K562 (cell line): ENCODE measurements around the gene KATNB1. TPM values are rescaled to one million over a fixed set of nuclear protein-coding genes. Genes with fewer than 3 reads are reported as not detected.

Experiments used
- ATAC-seq: fragments of 200-7000 bp; cut with Tn5 transposase; 3 replicates; pipeline ENCODE4 v1.9.1; 2020; ENCODE audit warnings: moderate library complexity
- BruUV-seq: library from RNA; stranded (reverse); fragments of 400-500 nt; replicated peaks from 2 replicates; lab custom pipeline; 2021; lab: Mats Ljungman, UMichigan
- CTCF ChIA-PET: fragments of 300-600 bp; formaldehyde crosslinking; extraction: SDS; loops from one replicate; lab custom pipeline; 2021; ENCODE audit warnings: low intra/inter-chr PET ratio; lab: Yijun Ruan, JAX
- POLR2A ChIA-PET: fragments of 300-600, 350-650 bp; sonication (Branson Sonifier 250); formaldehyde crosslinking; extraction: SDS; loops from one replicate; lab custom pipeline; 2021; ENCODE audit warnings: antibody characterized with exemption, inconsistent platforms; lab: Yijun Ruan, JAX
- DNase-seq, 4 experiments: peaks; one replicate each; pipeline versions ENCODE4 v3.0.0 to v3.0.0-alpha.2; 2011 to 2018; ENCODE audit warnings: low spot score in 3 of 4, mixed read lengths in 3 of 4; ENCODE audit errors: extremely low read depth in 1 of 4
- FAIRE-seq: peaks from 2 replicates; lab custom pipeline; 2011; peaks lifted over from hg19 to GRCh38; lab: Jason Lieb, UNC
- H2AFZ ChIP-seq: 2 replicates; pipeline ENCODE4 v1.6.0; 2011; ENCODE audit warnings: low read depth, low read length, control low read depth, inconsistent platforms
- H3K27ac ChIP-seq: fragments of 200-600 bp; 3 replicates; pipeline ENCODE4 v1.8.0; 2011; ENCODE audit warnings: low read depth, mild to moderate bottlenecking, control low read depth, inconsistent platforms, low read length, moderate library complexity, mixed read lengths; ENCODE audit errors: extremely low read depth
- H3K27me3 ChIP-seq, 2 experiments: fragments of 300-600 bp in 1 of 2; 2 replicates in 1 of 2; 3 replicates in 1 of 2; pipeline versions ENCODE4 v1.6.0 to v1.8.0; 2011; ENCODE audit warnings: inconsistent platforms in 2 of 2, low read length in 2 of 2, mild to moderate bottlenecking in 1 of 2, mixed read lengths in 1 of 2, moderate library complexity in 1 of 2; ENCODE audit not compliant: control insufficient read depth in 2 of 2, insufficient read depth in 2 of 2
- H3K36me3 ChIP-seq: fragments of 300-600 bp; 3 replicates; pipeline ENCODE4 v1.8.0; 2011; ENCODE audit warnings: mild to moderate bottlenecking, low read length, inconsistent platforms; ENCODE audit not compliant: control insufficient read depth, insufficient read depth
- H3K4me1 ChIP-seq, 2 experiments: fragments of 200-600 bp in 1 of 2; replicated peaks in 1 of 2; 2 replicates in 1 of 2; 3 replicates in 1 of 2; pipeline versions ENCODE4 v1.5.1 to v1.8.0; 2011; ENCODE audit warnings: inconsistent platforms in 2 of 2, low read length in 2 of 2, mild to moderate bottlenecking in 1 of 2, mixed read lengths in 1 of 2, moderate library complexity in 1 of 2; ENCODE audit not compliant: control insufficient read depth in 2 of 2, insufficient read depth in 2 of 2
- H3K4me2 ChIP-seq: 2 replicates; pipeline ENCODE4 v1.6.1; 2011; ENCODE audit warnings: low read length, control low read depth, inconsistent platforms, mixed read lengths; ENCODE audit not compliant: insufficient read depth
- H3K4me3 ChIP-seq: fragments of 200-600 bp; sonication (generic), shearing (Covaris generic); 2 replicates; pipeline ENCODE4 v1.5.1; 2016; ENCODE audit warnings: control low read depth, inconsistent platforms
- H3K79me2 ChIP-seq: fragments of 200-600 bp; 3 replicates; pipeline ENCODE4 v1.8.0; 2011; ENCODE audit warnings: low read length, inconsistent platforms; ENCODE audit not compliant: control insufficient read depth, insufficient read depth
- H3K9ac ChIP-seq, 2 experiments: 2 replicates each; pipeline versions ENCODE4 v1.6.0 to v1.6.1; 2011; ENCODE audit warnings: low read depth in 2 of 2, low read length in 2 of 2, control low read depth in 1 of 2, inconsistent platforms in 1 of 2, mild to moderate bottlenecking in 1 of 2, mixed read lengths in 1 of 2; ENCODE audit not compliant: insufficient read depth in 1 of 2
- H3K9me1 ChIP-seq: one replicate; pipeline ENCODE4 v1.6.0; 2011; ENCODE audit warnings: inconsistent platforms, mild to moderate bottlenecking, low read length, moderate library complexity; ENCODE audit not compliant: control insufficient read depth, insufficient read depth
- H3K9me3 ChIP-seq: replicated peaks from 2 replicates; pipeline ENCODE4 v1.5.1; 2011; ENCODE audit warnings: low read depth, low read length, inconsistent platforms; ENCODE audit not compliant: control insufficient read depth, insufficient read depth
- H4K20me1 ChIP-seq: replicated peaks from 2 replicates; pipeline ENCODE4 v1.6.1; 2011; ENCODE audit warnings: low read length, inconsistent platforms, mixed read lengths; ENCODE audit not compliant: control insufficient read depth, insufficient read depth
- NR4A1 ChIP-seq, 2 experiments: fragments of 250-450 bp in 1 of 2; fragments of 450-650 bp in 1 of 2; sonication (Bioruptor Pico) in 1 of 2; IDR thresholded peaks; 2 replicates each; pipeline versions ENCODE4 v1.4.0 to v1.6.1; 2016 to 2020; ENCODE audit warnings: mild to moderate bottlenecking in 2 of 2, missing compliant biosample characterization in 1 of 2, missing genetic modification characterization in 1 of 2, moderate library complexity in 1 of 2
- PCBP2 ChIP-seq: fragments of 200-400 bp; formaldehyde crosslinking; IDR thresholded peaks from 2 replicates; pipeline ENCODE4 v1.6.1; 2018; ENCODE audit warnings: low read length, low read depth, mild to moderate bottlenecking, moderate library complexity; ENCODE audit not compliant: poor library complexity, severe bottlenecking
- POLR2G ChIP-seq: fragments of 200-400 bp; formaldehyde crosslinking; IDR thresholded peaks from 2 replicates; pipeline ENCODE4 v1.6.1; 2017; ENCODE audit warnings: low read depth, mild to moderate bottlenecking, antibody characterized with exemption, low read length, moderate library complexity
- SPI1 ChIP-seq: IDR thresholded peaks from 2 replicates; pipeline ENCODE4 v1.6.1; 2011; ENCODE audit warnings: low read depth, low read length, control low read depth, borderline replicate concordance
- WGBS: fragments of 100-300 bp; shearing (Covaris generic); methylation state at CpG from one replicate; pipeline ENCODE4 v1.1.6; 2016; ENCODE audit warnings: low coverage, mixed read lengths; ENCODE audit not compliant: insufficient coverage; ENCODE audit errors: missing lambda C conversion rate; 5-methylcytosine and 5-hydroxymethylcytosine counted together
- in situ Hi-C: fragments of 300-500 bp; cut with MboI; formaldehyde crosslinking; loops from 4 replicates; pipeline ENCODE4 v1.15.0; 2018; ENCODE audit warnings: inconsistent platforms, mixed read lengths
- intact Hi-C: fragments of 100-400 bp; cut with micrococcal nuclease; formaldehyde crosslinking; loops from 2 replicates; pipeline ENCODE4 v1.14.2; 2022
- polyA plus RNA-seq, 8 experiments: library from polyadenylated mRNA; depleted of rRNA in 4 of 8; stranded (reverse) in 5 of 8; unstranded in 3 of 8; fragments of >200 nt; fragmentation: Nextera tagmentation in 2 of 8; fragmentation: Illumina TruSeq in 1 of 8; extraction: Ambion mirVana in 2 of 8; extraction: Trizol in 1 of 8; gene quantifications; 2 replicates each; pipeline versions ENCODE4 v1.2.1 to v1.2.3, GENCODE V29; 2011 to 2014; ENCODE audit warnings: inconsistent platforms in 1 of 8, missing spikeins in 1 of 8
- total RNA-seq, 7 experiments: library from RNA; depleted of rRNA in 6 of 7; stranded (reverse); fragments of >200 nt in 6 of 7; fragmentation: Illumina TruSeq in 2 of 7; extraction: Trizol in 2 of 7; gene quantifications; 2 replicates each; pipeline versions ENCODE4 v1.2.1 to v1.2.3, GENCODE V29; 2011 to 2021; ENCODE audit warnings: low replicate concordance in 1 of 7
- TF ChIP-seq, protein P1 (sequence below), 3 experiments: IDR thresholded peaks in 2 of 3; conservative IDR thresholded peaks in 1 of 3; 2 replicates each; pipeline ENCODE4 v1.5.1; 2011 to 2012; ENCODE audit warnings: low read length in 3 of 3, mild to moderate bottlenecking in 3 of 3, control low read depth in 2 of 3, improper control_type of control experiment in 1 of 3, inconsistent platforms in 1 of 3, low read depth in 1 of 3, mixed read lengths in 1 of 3, moderate library complexity in 1 of 3; ENCODE audit not compliant: insufficient read depth in 2 of 3

The KATNB1 gene
- total and polyA plus RNA-seq, 9 of the 15 experiments (the other 6 are each of a cell fraction or from before 2014, with no cell fraction given), result 1.2 to 52.6 (median 21.9) TPM

DNA sequence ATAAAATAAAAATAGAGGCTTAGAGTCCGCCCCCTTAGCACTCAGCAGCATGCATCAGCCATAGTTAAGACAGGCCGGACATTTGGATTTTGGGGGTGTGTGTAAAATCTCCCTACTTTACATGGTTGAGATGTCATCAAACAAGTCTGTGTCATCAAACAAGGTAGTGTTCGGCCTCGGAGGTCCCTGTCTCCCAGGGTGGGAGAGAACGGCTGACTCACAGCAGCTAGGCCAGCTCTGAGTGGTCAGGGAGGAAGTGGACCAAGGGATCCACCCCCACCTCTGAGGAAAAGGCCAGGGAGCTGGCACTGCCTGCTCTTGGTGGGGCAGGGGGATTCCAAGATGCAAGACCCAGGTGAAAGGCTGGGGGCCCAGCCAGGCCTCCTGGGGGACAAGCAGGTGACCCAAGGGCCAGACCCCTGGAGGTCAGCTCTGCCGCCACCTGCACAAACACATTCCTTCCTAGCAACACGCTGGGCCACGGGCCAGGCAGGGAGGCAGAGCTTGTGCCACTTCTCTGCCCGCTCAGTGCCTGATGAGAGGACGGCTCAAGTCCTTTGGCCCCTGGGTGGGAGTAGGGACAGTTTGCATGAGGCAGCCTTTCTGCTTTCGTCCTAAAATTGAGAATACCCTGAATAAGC is 38.2 kb downstream of the KATNB1 start:
- H3K9ac ChIP-seq, result no peak overlapping the region
- intact Hi-C loops, result no loop called here
- ATAC-seq, result no peak
- no peak for DNase-seq
- BruUV-seq, result no TSS peak
- no peak overlapping the region for H2AFZ ChIP-seq
- no peaks in the 10 kb centered on the region for H3K79me2 ChIP-seq
- H3K36me3 ChIP-seq, result peaks cover 65% of the 10 kb centered on the region; the same call in 2 of the 3 replicates
- H3K27ac ChIP-seq, result no peak overlapping the region
- no peak overlapping the region for H3K4me2 ChIP-seq
- H3K4me1 ChIP-seq, result peaks cover 0 to 3% of the 10 kb centered on the region in 2 experiments; a peak in 1 of 5 replicates
- no peaks in the 10 kb centered on the region for H3K9me3 ChIP-seq
- in situ Hi-C loops, result no loop called here
- FAIRE-seq, result no peak
- TF ChIP-seq NR4A1 (CRISPR knock-in tag; IDR thresholded peaks at IDR 0.05) (no peak), NR4A1 (tag; IDR thresholded peaks at IDR 0.05) (no peak), PCBP2 (no peak), POLR2G (peak; percentile 53; the same call in 1 of the 2 replicates), SPI1 (0 out of 2 replicates have a peak, but pooled peaks have one; percentile 8)
- TF ChIP-seq, protein P1, sequence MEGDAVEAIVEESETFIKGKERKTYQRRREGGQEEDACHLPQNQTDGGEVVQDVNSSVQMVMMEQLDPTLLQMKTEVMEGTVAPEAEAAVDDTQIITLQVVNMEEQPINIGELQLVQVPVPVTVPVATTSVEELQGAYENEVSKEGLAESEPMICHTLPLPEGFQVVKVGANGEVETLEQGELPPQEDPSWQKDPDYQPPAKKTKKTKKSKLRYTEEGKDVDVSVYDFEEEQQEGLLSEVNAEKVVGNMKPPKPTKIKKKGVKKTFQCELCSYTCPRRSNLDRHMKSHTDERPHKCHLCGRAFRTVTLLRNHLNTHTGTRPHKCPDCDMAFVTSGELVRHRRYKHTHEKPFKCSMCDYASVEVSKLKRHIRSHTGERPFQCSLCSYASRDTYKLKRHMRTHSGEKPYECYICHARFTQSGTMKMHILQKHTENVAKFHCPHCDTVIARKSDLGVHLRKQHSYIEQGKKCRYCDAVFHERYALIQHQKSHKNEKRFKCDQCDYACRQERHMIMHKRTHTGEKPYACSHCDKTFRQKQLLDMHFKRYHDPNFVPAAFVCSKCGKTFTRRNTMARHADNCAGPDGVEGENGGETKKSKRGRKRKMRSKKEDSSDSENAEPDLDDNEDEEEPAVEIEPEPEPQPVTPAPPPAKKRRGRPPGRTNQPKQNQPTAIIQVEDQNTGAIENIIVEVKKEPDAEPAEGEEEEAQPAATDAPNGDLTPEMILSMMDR (IDR thresholded peaks at IDR 0.05 in 2 of 3, conservative IDR thresholded peaks at IDR 0.05 in 1 of 3; ENCODE audit: insufficient read depth in 2 of 3, low read depth in 1 of 3, low read length in 3 of 3), result no peak
- TF ChIP-seq, all 486 proteins: peak for 2
- ChIA-PET CTCF (no interaction called here), POLR2A (interaction anchor here (0.6 kb wide), 1 partner anchor 176 kb away, joined by 4 read pairs; no protein-coding TSS in a partner anchor)
- WGBS, result 78% methylated on average over 11 of the region's 11 CpGs
- Histone ChIP-seq H3K4me3 (no peak overlapping the region), H3K27me3 (no peaks in the 10 kb centered on the region), H4K20me1 (no peaks in the 10 kb centered on the region), H3K9me1 (no peaks in the 10 kb centered on the region)
